HAP-1 (cell line): ENCODE data around the gene SEMA3B.
A peak's percentile ranks its signal among the peaks of the same experiment; 100 is the strongest.
"Not testable (repeated sequence)": the region's sequence is repeated elsewhere in the genome, so short reads cannot be mapped to it uniquely, and the experiment has no call there.

Experiments used
- DNase-seq, 2 experiments: peaks; one replicate each; pipeline ENCODE4 v3.0.0-alpha.2; 2016 to 2020; ENCODE audit warnings: low spot score in 2 of 2
- H3K27me3 ChIP-seq: fragments of 250-450 bp; sonication (Bioruptor Pico); 2 replicates; pipeline ENCODE4 v1.5.1; 2020; ENCODE audit warnings: low read depth, mild to moderate bottlenecking, moderate library complexity
- H3K36me3 ChIP-seq: fragments of 250-450 bp; sonication (Bioruptor Pico); replicated peaks from 2 replicates; pipeline ENCODE4 v1.5.1; 2020; ENCODE audit warnings: mild to moderate bottlenecking
- H3K4me1 ChIP-seq: fragments of 250-450 bp; sonication (Bioruptor Pico); 2 replicates; pipeline ENCODE4 v1.5.1; 2020; ENCODE audit warnings: mild to moderate bottlenecking
- H3K4me3 ChIP-seq: fragments of 250-450 bp; sonication (Bioruptor Pico); 2 replicates; pipeline ENCODE4 v1.5.1; 2020; ENCODE audit warnings: mild to moderate bottlenecking, moderate library complexity
- H3K9me3 ChIP-seq: fragments of 250-450 bp; sonication (Bioruptor Pico); 2 replicates; pipeline ENCODE4 v1.5.1; 2020; ENCODE audit warnings: mild to moderate bottlenecking, moderate library complexity
- in situ Hi-C: fragments of 300-500 bp; cut with MboI; formaldehyde crosslinking; loops from 3 replicates; pipeline ENCODE4 v1.14.3; 2020; ENCODE audit warnings: low sequenced_read_pairs, inconsistent platforms, mixed read lengths

The SEMA3B gene

DNA sequence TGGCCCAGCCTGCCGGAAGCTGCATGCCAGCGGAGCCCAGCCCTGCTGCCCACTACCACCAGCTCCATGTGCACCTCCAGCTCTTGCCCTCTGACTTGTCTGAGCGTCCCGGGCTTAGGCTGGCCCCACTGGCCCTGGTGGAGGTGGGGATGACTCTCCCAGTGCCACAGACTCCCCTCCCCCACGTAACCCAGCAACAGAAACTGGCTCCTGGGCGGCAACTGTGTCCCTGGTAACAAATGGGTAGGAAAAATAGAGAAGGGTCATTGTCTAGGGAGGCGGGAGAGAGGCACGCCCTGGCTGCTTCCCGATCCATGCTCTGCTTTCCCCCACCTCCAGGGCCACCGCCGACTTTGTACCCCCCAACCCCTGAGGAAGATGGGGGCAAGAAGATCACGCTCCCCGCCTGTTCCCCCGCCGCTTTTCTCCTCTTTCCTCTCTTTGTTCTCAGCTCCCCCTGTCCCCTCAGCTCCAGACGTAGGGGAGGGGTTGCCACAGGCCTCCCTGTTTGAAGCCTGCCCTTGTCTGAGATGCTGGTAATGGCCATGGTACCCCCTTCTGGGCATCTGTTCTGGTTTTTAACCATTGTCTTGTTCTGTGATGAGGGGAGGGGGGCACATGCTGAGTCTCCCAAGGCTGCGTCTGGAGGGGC lies 10.8 kb upstream of the SEMA3B start:
- Histone ChIP-seq H3K27me3 (no peaks in the 10 kb centered on the region), H3K9me3 (no peaks in the 10 kb centered on the region), H3K36me3 (peaks cover 27% of the 10 kb centered on the region), H3K4me1 (peaks cover 12% of the 10 kb centered on the region), H3K4me3 (no peak overlapping the region)
- in situ Hi-C loops: no loop called here
- no peak for DNase-seq

DNA sequence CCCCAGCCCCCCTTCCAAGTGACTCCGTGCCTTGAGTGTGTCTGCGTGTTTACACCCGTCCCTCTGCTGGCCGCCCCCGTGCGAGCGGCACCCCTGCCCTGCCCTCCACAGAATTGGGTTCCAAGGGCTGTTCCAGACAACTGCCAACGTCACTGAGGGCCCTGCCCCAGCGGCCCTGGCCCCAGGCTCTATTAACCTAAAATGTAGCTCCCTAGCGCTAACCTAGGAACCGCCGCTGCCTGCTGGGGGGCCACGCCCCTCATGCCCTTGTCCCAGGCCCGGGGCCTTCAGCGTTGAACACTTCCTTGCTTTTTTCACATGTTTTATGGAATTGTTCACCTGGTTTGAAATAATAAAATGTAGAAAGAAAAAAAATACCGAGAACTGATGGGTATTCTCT lies 10.0 kb upstream of the SEMA3B start:
- in situ Hi-C loops: no loop called here

DNA sequence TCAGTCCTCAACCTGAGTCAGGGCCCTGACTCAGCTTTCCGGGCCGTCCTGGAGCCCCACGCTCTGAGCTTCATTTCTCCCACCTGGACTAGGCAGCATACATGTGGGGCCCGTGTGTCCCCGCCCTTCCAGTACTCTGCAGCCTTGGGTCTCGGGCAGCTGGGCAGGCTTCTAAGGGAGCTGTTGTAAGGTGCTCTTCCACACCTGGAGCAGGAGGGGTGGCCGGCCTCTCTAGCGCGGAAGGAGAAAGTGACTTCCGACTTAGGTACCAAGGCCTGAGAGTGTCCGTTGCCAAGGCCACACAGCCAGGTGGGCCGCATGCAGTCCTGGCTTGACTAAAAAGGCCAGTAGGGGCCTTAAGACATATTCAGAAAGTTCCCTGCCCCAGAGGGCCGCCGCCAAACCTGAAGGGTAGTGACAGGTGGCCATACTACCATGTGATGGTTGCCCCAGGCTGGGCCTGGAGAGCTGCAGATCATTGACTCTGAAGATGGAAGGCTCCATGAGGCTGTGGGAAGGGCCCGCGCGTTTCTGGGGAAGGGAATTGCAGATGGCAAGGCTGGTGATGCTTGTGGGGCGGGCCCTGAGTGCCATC lies 9.4 kb upstream of the SEMA3B start:
- H3K36me3 ChIP-seq: peaks cover 27% of the 10 kb centered on the region

More for the DNA sequence above, 10.0 kb upstream of the SEMA3B start:
- H3K4me3 ChIP-seq: no peak overlapping the region
- H3K27me3 ChIP-seq: no peaks in the 10 kb centered on the region
- H3K9me3 ChIP-seq: no peaks in the 10 kb centered on the region
- H3K36me3 ChIP-seq: peaks cover 27% of the 10 kb centered on the region
- DNase-seq: peak in 1 of 2 experiments; percentile 33
- H3K4me1 ChIP-seq: peaks cover 15% of the 10 kb centered on the region

DNA sequence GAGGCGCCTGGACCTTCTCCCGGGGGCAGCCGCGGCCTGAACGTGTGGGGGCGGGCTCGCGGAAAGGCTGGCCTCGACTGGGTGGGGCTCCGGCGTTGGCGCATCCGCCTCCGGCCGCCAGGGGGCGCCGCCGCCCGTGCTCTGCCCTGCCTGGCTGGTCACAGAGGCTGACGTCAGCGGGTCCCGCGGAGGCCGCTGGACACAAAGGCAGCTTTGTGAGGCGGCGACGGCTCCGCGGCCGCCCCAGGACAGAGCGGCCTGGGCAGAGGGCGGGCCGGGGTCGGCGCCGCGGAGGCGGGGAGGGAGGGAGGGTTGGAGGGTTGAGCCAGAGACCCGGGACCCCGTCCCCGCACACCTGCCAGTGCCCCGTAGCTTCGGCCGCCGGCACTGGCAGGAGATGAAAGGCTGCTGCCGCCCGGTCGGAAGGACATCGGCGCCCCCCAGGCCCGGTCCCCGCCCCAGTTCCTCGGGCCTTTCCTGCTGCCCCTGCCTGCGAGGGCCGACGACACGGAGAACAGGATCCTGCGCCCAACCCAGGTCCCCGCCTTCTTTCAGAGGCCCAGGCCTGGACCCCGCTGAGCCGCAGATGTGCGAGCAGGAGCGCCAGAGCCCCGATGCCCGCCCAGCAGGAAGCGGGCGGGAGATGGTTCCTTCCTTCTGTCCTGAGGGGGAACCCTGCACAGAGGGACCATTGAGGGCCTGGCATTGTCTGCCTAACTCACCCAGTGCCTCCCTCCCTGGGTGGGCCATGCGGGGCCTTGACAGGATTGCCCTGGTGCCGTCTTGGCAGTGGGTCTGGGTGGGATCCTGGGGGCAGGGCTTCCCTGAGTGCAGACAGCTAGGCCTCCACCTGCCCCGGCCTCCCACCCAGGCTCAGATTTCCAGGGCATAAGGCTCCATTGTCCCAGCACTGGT lies 8.7 kb upstream of the SEMA3B start:
- DNase-seq: peak; percentile 86 to 95
- peak overlapping the region; percentile 57 for H3K4me3 ChIP-seq
- peaks cover 25% of the 10 kb centered on the region for H3K36me3 ChIP-seq
- no peaks in the 10 kb centered on the region for H3K27me3 ChIP-seq
- no peaks in the 10 kb centered on the region for H3K9me3 ChIP-seq
- H3K4me1 ChIP-seq: peaks cover 28% of the 10 kb centered on the region
- in situ Hi-C loops: no loop called here

More for the DNA sequence above, 9.4 kb upstream of the SEMA3B start:
- Histone ChIP-seq H3K27me3 (no peaks in the 10 kb centered on the region), H3K4me3 (peak overlapping the region; percentile 57; the same call in 1 of the 2 replicates), H3K9me3 (no peaks in the 10 kb centered on the region), H3K4me1 (peaks cover 20% of the 10 kb centered on the region)
- in situ Hi-C loops: no loop called here
- no peak for DNase-seq

DNA sequence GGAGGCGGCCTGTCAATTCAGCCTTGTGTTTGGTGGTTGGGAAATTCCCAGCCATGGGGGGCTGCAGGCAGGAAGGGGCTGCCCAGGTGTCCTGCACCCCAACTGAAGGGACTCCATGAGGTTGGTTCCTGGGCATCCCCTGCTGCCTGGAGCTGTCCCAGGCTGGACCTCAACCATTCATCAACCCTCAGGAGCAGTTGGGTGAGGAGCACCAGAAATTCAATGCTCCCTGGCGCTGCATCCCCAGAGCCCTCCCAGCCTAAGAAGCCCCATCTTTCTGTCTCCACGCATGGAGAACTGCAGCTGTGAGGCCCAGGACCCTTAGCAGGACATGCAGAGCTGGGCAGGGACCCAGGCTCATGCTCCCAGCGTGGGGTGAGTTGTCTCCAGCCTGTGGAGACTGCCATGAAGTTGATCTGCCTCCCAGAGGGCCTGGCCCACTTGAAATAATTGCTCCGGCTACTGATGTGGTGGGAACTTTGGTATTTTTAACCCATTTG lies 8.0 kb upstream of the SEMA3B start:
- Histone ChIP-seq H3K4me1 (peaks cover 28% of the 10 kb centered on the region), H3K36me3 (peaks cover 22% of the 10 kb centered on the region), H3K27me3 (no peaks in the 10 kb centered on the region), H3K9me3 (no peaks in the 10 kb centered on the region), H3K4me3 (peak overlapping the region; percentile 57)
- DNase-seq: no peak
- in situ Hi-C loops: no loop called here

DNA sequence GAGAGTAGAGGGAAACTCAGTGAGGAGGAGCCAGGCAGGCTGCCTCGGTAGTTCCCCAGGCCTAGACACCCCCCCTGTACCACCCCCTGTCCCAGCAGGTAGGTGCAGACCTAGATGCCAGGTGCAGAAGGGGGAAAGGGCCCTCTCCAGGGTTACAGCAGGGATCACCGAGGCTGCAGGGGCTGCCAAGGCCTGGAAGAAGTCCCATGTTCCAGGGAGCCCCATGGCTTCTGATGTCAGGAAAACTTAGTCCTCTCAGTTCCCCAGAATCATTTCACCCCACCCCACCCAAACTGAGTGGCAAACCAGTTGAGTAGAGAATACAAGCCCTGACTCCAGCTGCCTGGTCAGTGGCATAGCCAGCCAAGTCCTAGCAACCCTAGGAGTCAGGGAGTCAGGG lies 7.4 kb upstream of the SEMA3B start:
- H3K27me3 ChIP-seq: no peaks in the 10 kb centered on the region
- H3K4me3 ChIP-seq: no peak overlapping the region
- in situ Hi-C loops: no loop called here
- DNase-seq: no peak
- no peaks in the 10 kb centered on the region for H3K9me3 ChIP-seq
- peaks cover 18% of the 10 kb centered on the region for H3K36me3 ChIP-seq
- H3K4me1 ChIP-seq: peaks cover 28% of the 10 kb centered on the region

DNA sequence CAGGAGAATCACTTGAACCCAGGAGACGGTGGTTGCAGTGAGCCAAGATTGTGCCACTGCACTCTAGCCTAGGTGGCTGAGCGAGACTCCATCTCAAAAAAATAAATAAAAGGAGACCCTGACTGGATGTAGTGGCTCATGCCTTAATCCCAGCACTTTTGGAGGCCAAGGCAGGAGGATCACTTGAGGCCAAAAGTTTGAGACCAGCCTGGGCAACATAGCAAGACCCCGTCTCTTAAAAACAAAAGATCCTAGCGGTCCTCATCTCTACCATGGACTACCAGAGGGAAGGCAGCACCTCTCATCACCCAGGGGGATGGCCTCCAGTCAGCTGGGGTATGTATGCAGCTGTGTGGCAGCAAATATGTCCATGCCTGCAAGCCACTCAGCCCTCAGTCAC lies 6.7 kb upstream of the SEMA3B start:
- in situ Hi-C loops: not testable (repeated sequence)

DNA sequence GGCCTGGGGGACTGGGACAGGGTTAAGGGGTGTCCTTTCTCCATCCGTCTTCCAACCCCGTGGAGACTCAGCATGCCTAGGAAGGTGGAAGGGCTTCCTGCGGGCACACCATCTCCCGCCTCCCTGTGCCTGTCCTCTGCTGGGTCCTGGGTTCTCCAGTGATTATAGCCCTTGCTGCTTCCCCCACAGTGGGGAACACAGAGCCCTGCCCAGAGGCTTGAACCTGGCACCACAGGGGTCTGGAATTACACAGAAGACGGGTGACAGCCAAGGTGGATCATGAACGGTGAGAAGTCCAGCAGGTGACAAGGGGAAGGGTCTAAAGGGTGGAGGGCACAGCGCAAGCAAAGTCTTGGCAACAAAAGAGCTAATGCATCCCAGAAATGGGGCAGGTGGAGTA lies 6.2 kb upstream of the SEMA3B start:
- Histone ChIP-seq H3K4me3 (no peak overlapping the region), H3K27me3 (peaks cover 4% of the 10 kb centered on the region), H3K36me3 (peaks cover 9% of the 10 kb centered on the region; the same call in 1 of the 2 replicates), H3K4me1 (peaks cover 28% of the 10 kb centered on the region), H3K9me3 (no peaks in the 10 kb centered on the region)
- no peak for DNase-seq
- in situ Hi-C loops: no loop called here

More for the DNA sequence above, 6.7 kb upstream of the SEMA3B start:
- H3K4me3 ChIP-seq, H3K27me3 ChIP-seq, DNase-seq, H3K9me3 ChIP-seq: not testable (repeated sequence)
- Histone ChIP-seq H3K4me1 (peaks cover 28% of the 10 kb centered on the region), H3K36me3 (peaks cover 11% of the 10 kb centered on the region)

DNA sequence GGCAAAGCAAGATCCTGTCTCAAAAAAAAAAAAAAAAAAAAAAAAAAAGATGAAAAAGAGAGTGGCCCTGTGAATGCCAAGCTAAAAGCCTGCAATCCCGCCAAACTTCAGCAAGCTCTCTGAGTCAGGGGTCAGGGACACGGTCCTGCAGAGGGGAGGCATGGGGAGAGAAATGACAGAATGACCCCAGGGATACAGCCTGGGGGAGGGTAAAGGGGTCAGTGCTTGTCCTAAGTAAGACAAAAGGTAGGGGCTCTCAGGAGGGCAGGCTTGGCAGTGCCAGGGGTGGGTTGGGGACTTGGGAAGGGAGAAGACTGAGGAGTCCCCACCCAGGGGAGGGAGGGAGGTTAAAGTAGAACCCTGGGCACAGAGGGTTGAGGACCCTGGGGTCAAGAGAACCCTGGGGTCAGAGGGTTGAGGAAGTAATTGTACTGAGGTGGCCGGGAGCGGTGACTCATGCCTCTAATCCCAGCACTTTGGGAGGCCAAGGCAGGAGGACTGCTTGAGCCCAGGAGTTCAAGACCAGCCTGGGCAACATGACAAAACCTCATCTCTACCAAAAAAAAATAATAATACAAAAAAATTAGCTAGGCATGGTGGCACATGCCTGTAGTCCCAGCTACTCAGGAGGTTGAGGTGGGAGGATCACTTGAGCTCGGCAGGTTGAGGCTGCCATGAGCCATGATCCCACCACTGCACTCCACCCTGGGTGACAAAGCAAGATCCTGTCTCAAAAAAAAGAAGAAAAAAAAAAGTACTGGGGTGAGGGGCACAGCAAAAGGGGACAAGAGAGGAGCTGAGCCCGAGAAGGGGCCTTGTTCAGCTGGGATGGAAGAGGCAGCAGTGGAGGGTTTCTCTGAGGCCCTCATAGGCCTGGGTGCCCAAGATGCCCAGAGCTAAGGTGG lies 5.2 kb upstream of the SEMA3B start:
- no peak overlapping the region for H3K4me3 ChIP-seq
- H3K27me3 ChIP-seq: peaks cover 4% of the 10 kb centered on the region
- in situ Hi-C loops: no loop called here
- H3K36me3 ChIP-seq: 0 out of 2 replicates have a peak, but pooled peaks cover 3% of the 10 kb centered on the region
- peaks cover 28% of the 10 kb centered on the region for H3K4me1 ChIP-seq
- no peaks in the 10 kb centered on the region for H3K9me3 ChIP-seq
- DNase-seq: no peak

DNA sequence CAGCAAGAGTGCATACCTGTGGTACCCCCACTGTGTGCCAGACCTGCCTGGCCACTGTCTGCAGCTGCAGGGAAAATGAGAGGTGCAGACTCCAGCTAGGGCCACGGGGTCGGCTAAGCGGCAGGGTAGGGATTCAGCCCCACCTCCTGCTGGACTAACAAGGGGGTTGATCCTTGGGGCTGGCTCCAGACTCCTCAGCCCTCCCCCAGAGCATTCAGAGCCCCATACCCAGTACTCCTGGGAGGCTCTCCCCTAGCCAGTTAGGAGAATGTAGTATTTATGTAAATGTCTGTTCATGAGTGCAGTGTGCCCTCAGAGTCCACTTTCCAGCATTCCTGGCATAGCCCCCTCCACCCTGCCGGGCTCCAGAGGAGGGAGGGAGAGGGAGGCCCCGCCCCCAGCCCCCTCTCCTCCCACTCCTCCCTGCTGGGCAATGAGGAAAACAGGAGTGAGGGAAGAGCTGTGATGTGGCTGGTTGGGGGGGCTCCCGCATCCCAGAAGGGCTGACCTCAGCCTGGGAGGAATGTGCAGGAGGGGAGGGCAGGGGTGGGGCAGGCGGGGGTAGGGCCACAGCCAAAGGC lies 4.5 kb upstream of the SEMA3B start:
- in situ Hi-C loops: no loop called here
- Histone ChIP-seq H3K4me3 (no peak overlapping the region), H3K9me3 (no peaks in the 10 kb centered on the region), H3K36me3 (0 out of 2 replicates have a peak, but pooled peaks cover 3% of the 10 kb centered on the region), H3K27me3 (peaks cover 4% of the 10 kb centered on the region), H3K4me1 (peaks cover 28% of the 10 kb centered on the region)
- peak; percentile 51 to 83 for DNase-seq

DNA sequence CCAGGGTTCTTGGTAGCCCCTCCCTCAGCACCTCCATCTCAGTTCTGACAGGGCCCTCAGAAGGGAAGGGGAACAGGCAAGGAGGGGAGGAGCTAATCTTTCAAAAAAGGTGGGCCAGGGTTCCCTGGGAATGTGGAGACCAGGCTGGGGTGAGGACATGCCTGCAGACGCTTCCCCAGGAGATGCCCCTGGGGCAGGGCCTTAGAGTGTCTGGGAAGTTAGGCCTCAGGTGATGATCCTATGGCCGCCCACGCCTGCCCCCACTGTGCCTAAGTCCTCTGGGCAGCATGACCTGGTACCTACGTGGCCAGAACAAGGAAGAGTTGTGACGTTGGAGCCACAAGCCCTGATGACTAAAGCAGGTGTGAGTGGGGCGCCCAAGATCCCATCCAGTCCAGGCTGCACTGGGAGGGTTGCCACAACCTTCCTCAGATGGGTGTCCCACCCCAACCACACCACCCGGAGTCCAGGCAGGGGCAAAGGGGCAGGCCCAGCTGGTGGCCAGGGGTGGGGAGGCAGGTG lies 3.9 kb upstream of the SEMA3B start:
- no peak for DNase-seq
- in situ Hi-C loops: no loop called here
- no peak overlapping the region for H3K4me3 ChIP-seq

DNA sequence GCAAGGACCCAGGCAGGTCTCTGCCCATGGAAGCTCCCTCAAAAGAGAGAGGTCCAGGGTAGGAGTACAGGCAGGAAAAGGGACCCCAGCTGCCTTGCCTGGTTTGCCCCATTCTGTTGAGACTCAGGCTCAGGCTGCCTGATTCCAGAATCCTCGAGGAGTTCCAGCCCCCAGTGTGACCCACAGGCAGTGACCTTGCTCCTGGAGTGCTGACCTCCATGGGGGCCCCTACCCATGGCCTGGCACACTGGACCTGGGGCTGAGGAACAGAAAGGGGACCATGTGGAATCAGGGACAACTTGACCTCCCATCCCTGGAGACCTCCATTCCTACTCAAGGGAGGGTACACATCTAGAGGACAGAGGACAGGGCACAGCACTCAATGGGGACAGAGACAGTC lies 3.4 kb upstream of the SEMA3B start:
- peaks cover 21% of the 10 kb centered on the region for H3K4me1 ChIP-seq
- no peak overlapping the region for H3K4me3 ChIP-seq
- no peaks in the 10 kb centered on the region for H3K9me3 ChIP-seq
- DNase-seq: no peak
- in situ Hi-C loops: no loop called here
- peaks cover 4% of the 10 kb centered on the region for H3K27me3 ChIP-seq
- no peaks in the 10 kb centered on the region for H3K36me3 ChIP-seq

More for the DNA sequence above, 3.9 kb upstream of the SEMA3B start:
- Histone ChIP-seq H3K27me3 (peaks cover 4% of the 10 kb centered on the region), H3K36me3 (no peaks in the 10 kb centered on the region), H3K4me1 (peaks cover 25% of the 10 kb centered on the region), H3K9me3 (no peaks in the 10 kb centered on the region)
